HG02759 (cell line): ENCODE data around the gene TENT4B.
"Not testable (repeated sequence)": the region's sequence is repeated elsewhere in the genome, so short reads cannot be mapped to it uniquely, and the experiment has no call there.

Experiments used
- ATAC-seq: cut with Tn5 transposase; IDR thresholded peaks from one replicate; pipeline ENCODE4 v1.9.1; 2021; ENCODE audit warnings: mild to moderate bottlenecking, moderate library complexity; ENCODE audit not compliant: unreplicated experiment

TENT4B gene

DNA sequence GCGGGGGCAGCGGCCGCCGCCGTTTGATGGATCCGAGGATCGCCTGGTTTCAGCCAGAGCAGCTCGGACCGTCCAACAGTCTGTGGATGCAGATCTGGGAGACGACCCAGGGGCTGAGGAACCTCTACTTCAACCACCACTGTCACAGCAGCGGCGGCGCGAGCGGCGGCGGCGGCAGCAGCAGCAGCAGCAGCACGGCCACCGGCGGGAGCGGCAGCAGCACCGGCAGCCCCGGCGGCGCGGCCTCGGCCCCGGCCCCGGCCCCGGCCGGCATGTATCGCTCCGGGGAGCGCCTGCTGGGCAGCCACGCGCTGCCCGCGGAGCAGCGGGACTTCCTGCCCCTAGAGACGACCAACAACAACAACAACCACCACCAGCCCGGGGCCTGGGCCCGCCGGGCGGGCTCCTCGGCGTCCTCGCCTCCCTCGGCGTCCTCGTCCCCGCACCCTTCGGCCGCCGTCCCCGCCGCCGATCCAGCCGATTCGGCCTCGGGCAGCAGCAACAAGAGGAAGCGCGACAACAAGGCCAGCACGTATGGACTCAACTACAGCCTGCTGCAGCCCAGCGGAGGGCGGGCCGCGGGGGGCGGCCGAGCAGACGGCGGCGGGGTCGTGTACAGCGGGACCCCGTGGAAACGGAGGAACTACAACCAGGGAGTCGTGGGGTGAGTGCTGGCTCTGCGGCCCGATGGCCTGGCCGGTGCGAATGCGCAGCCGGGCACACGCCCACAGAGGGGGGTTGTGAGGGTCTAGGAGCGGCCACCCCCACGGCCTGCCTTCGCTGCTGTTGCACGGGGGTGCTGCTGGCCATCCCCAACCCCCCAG, 702 bp downstream of the TENT4B start:
- peak; percentile 14 for ATAC-seq

DNA sequence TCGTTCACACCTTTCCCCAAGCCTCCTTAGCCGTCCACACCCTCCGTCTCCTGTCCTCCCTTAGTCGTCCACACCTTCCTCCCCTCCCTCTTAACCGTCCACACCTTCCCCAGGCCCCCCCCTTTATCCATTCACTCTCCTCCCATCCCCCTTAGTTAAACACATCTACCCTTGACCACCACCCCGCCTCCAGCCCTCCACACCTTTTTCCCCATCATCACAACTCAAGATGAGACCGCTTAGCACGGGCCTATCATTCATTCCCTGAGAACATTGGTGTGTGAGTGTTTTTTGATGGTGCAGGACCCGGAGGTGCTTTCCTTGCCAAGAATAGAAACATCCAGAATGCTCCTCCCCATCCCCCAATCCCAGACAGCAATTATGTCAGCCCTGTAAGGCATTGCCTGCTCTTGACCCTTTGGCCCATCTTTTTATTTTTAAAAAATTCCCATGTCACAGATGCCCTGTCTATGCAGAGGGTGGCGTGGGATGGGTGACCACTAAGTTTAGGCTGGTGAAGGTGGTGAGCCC, 1.4 kb downstream of the TENT4B start:
- no peak for ATAC-seq

DNA sequence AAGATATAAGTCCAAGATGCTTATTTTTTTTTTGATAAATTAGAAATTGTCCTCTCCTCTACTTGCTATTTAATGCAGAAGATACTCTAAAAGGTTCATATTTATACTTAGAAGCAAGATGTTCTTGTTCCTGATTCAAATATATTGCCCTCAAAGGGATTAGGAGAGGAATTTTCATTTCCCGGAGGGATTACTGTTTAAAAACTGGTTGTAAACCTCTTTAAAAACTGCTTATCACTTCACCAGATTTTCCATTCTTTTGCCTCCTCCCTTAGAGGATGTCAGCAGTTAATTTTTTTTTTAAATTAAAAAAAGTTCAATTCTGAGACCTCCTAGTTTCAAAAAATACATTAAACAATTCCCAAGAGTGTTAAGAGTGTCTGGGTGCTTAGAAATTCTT, 2.8 kb downstream of the TENT4B start:
- ATAC-seq, result no peak

DNA sequence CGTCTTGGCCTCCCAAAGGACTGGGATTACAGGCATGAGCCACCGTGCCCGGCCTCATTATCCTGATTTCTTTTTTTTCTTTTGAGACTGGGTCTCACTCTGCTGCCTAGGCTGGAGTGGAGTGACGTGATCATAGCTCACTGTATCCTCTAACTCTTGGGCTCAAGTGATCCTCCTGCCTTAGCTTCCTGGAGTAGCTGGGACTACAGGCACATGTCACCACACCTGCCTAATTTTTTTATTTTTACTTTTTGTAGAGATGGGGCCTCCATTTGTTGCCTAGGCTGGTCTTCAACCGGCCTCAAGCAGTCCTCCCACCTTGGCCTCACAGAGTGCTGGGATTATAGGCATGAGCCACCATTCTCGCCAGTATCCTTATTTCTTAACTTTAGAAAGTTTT, 3.5 kb downstream of the TENT4B start:
- no peak for ATAC-seq

DNA sequence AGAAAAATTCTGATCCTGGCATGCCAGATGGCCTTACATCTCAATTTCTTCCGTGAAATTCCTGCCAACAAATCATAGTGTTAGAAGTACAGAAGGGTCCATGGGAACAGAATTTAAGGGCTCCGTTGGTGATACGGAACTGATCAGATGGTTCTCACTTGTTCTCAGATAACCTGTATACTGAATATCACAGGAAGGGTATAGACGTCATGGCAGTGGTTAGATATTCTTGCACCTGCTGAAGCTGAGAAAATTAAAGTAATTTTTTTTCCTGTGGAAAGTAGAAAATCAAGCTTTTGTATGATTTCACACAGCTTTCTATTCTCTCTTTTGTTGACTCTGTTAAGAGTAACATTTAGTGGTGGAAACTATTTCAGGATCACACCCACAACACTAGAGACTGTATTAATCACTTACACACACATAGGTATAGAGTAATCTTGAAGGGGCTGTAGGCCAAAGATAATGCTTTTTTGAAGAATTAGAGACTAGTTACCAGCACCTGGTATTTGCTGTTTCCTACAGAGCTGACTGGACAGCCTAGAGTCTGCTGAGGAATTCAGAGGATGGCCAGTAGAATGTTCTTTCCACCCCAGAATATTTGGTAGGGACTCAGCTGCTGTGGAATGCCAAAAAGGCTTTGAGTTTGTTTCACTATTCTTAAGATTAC, 7.5 kb downstream of the TENT4B start:
- ATAC-seq, result no peak

DNA sequence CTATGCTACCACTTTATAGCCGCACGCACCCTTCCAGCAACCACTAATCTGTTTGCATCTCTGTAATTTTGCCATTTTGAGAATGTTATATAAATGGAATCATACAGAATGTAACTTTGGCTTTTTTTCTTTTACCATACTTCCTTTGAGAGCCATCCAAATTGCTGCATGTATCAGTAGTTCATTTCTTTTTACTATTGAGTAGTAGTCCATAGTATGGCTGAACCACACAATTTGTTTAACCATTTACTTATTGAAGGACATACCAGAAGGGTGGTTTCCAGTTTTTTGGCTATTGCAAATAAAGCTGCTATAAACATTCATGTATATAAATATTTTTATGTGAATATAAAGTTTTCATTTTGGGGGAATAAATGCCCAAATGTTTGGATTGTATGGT, 8.8 kb downstream of the TENT4B start:
- ATAC-seq, result peak; percentile 53

DNA sequence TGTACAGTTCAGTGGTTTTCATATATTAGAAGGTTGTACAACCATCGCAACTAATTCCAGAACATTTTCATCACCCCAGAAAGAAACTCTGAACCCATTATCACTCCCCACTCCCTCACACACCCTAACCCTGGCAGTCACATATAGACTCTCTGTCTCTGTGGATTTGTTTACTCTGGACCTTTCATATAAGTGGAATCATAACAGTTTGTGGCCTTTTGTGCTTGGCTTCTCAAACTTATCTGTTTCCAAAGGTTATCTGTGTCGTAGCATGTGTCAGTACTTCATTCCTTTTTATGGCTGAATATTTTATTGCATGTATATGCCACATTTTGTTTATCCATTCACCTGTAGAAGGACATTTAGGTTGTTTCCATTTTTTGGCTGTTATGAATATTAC, 12.4 kb downstream of the TENT4B start:
- no peak for ATAC-seq

DNA sequence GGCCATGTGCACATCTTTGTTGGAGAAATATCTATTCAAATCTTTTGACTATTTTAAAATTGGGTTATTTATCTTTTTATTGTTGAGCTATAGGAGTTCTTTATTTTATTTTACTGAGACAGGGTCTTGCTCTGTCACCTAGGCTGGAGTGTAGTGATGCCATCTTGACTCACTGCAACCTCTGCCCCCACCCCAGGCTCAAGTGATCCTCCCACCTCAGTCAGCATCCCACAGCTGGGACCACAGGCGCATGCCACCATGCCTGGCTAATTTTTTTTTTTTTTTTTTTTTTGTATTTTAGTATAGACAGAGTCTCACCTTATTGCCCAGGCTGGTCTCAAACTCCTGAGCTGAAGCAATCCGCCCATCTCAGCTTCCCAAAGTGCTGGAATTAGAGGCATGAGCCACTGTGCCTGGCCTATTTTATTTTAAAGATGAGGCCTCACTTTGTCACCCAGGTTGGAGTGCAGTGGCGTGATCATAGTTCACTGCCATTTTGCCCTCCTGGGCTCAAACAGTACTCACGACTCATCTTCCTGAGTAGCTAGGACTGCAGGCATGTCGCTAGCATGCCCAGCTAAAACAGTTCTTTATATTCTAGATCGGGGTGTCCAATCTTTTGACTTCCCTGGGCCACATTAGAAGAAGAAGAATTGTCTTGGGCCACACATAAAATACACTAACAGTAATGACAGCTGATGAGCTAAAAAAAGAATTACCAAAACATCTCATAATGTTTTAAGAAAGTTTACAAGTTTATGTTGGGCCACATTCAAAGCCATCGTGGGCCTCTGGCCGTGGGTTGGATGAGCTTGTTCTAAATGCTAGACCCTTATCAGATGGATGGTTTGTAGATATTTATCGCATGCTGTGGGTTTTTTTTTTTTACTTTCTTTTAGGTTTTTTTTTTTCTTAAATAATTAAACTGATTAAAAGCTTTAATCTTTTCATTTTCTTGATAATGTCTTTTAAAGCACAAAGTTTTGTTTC, 13.7 kb downstream of the TENT4B start:
- no peak for ATAC-seq

DNA sequence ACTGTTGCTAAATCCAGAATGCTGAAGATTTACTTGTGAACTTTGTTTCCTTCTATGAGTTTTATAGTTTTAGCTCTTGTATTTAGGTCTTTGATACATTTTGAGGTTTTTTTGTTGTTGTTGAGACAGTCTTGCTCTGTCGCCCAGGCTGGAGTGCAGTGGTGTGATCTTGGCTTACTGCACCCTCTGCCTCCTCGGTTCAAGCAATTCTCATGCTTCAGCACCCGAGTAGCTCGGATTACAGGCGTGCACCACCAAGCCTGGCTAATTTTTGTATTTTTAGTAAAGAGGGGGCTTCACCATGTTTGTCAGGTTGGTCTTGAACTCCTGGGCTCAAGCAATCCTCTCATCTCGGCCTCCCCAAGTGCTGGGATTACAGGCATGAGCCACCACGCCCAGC, 14.4 kb downstream of the TENT4B start:
- ATAC-seq, result no peak

DNA sequence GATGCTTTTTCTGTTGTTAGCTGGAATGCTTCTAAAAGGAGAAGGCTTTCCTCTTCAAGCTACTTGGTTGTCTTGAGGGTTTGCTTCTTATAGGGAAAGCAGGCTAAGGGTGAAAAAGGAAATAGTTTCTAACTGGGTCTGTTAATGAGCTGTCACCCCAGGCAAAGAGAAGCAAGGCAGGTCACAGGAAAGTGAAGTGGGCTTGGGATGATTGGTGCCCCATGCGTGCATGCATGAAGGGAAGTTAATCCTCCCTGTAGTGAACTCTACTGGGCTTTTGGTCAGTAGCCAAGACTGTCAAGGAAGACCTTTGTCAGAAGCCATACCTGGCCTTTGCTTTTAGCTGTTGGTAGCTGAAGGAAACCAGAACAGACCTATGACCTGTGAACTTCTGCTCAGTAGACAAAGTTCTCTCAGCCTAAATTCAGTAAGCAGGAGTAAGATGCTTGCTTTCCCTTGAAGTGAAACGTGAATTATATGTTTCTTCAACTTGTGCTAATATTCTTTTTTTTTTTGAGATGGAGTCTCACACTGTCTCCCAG, 16.5 kb downstream of the TENT4B start:
- ATAC-seq, result no peak

DNA sequence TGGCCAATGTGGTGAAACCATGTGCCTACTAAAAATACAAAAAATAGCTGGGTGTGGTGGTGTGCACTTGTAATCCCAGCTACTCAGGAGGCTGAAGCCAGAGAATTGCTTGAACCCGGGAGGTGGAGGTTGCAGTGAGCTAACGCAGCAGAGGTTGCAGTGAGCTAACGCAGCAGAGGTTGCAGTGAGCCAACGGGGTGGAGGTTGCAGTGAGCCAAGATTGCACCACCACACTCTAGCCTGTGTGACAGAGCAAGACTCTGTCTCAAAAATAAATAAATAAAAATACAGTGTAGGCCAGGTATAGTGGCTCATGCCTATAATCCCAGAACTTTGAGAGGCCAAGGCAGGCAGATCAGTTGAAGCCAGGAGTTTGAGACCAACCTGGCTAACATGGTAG, 18.7 kb downstream of the TENT4B start:
- ATAC-seq, result not testable (repeated sequence)

DNA sequence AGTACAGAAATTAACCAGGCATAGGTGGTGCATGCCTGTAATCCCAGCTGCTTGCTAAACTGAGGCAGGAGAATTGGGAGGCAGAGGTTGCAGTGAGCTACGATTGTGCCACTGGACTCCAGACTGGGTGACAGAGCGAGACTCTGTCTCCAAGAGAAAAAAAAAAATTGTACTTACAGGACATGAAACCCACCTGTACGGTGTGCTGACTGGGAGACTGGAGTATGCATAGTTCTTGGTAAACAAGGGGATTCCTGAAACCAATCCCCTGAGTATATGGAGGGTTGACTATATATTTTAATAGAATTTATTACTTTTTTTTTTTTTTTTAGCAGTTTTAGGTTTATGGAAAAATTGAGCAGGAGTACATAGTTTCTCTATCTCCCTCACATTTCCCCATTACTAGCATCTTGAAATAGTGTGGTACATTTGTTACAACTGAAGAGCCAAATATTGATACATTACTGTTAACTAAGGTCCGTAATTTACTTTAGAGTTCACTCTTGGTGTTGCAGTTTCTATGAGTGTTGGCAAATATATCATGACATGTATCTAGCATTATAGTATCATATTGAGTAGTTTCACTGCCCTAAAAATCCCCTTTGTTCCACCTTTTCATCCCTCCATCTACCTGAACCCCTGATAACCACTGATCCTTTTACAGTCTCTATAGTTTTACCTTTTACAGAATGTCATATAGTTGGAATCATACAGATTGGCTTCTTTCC, 19.3 kb downstream of the TENT4B start:
- ATAC-seq, result no peak

DNA sequence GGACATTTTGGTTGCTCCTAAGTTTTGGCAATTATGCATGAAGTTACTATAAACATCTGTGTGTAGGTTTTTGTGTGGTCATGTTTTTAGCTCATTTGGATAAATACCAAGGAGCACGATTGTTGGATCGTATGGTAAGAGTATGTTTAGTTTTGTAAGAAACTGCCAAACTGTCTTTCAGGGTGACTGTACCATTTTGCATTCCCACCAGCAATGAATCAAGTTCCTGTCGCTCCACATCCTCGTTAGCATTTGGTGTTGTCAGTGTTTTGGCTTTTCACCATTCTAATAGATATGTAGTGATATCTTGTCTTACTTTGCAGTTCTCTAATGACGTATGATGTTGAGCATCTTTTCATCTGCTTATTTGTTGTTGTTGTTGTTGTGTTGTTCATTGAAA, 20.2 kb downstream of the TENT4B start:
- no peak for ATAC-seq

DNA sequence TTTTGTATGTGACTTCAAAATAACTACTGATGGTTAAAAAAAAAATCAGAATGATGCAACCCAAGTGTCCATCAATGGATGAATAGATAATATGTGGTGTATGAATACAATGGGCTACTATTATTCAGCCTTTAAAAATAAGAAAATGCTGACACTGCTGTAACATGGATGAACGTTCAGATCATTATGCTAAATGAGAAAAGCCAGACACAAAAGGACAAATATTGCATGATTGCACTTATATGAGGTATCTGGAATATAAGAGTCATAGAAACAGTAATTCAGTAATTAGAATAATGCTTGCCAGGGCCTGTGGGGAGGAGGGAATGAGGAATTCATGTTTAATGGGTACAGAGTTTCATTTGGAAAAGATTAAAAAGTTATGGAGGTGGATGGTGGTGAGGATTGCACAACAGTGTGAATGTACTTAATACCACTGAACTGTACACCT, 25.4 kb downstream of the TENT4B start:
- ATAC-seq, result no peak

DNA sequence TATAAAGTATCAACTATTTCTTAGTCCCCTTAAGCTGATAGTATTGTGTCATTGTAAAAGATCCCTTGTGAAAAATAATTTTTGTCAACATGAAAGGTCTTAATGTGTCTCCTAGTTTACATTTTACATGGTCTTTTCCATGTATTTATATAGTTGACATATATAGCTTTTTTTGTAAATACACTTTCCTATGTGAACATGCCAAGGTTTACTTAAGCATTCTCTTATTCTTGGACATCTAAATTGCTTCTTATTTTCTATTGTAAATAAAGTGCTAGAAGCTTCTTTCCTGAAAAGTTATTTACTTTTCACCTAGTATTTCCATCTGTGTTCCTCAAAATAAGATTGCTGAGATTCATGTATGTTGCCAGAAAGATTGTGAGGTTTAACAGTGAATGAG, 29.3 kb downstream of the TENT4B start:
- no peak for ATAC-seq

DNA sequence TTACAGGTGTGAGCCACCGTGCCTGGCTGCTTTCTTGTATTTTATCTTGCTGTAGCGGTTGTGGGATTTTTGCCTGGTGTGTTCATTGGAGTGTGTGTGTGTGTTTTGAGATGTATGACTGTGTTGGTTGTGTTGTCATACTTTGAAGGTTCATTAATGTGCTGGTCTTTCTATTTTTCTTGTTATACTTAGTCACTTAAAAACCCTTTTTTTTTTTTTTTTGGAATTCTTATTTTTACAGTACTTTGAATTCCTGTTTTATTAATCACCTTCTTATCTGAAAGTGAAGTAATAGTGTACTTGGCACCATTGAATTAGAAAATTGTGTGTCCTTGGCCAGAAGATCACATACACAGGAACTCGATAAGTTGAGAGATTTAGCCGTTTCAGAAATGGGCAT, 30.2 kb downstream of the TENT4B start:
- no peak for ATAC-seq

DNA sequence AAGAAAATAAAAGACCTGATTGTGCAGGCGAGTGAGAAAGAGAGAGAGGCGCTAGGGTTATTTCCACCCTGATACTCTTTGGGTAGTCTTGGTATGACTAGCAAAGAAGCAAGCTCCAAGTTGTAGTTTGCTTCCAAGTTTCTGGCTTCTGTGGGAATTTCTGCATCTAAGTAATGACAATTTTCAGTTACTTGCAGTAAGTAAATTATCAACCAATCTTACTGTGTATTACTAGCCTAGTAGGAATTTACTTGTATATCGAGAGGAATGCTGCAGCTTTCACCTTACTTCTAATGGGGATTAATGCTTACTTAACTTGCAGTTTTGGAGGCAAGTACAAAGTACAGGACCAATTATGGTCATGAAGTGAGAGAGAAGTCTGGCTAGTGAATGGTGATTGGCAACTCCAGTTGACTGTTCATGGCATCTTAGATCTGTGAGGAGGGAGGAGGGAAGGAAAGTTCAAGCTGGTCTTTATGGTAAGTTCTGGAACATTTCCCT, 31.9 kb downstream of the TENT4B start:
- ATAC-seq, result no peak

DNA sequence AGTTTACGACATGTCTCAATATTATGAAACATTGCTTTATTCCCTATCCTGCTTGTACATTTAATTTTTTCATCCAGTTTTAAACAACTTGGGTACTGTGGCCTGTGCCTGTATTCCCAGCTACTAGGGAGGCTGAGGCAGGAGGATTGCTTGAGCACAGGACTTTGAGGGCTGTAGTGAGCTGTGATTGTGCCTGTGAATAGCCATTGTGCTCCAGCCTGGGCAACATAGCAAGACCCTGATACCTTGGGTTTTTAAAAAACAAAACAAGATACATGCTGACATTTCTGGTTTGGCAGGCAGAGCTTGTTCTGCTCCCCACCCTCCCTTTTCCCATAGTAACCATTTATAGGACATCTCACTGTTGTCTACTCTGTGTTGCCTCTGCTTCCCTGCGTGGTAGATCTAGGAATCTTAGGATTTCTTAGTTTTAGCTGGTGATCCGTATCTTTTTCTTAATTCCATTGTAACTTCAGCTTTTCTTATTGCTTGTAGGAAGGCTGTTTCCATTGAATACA, 35.6 kb downstream of the TENT4B start:
- ATAC-seq, result no peak

DNA sequence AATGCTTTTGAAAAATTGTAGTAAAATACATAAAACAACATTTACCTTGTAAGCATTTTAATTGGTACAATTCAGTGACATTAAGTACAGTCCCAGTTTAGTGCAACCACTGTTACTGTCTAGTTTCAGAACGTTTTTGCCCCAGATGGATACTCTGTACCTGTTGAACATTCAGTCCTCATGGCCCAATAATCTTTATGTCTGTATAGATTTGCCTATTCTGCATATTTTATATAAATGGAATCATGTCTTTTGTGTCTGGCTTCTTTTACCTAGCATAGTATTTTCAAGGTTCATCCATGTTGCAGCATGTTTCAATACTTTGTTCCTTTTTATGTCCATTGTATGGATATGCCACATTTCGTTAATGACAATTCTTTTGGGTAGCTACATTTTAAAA, 37.2 kb downstream of the TENT4B start:
- no peak for ATAC-seq
